ENCODE measurements around the gene REEP5. TPM values are rescaled to one million over a fixed set of nuclear protein-coding genes. Genes with fewer than 3 reads are reported as not detected.

The REEP5 gene
- total RNA-seq: 38.2 and 43.1 TPM in 2 replicates

DNA sequence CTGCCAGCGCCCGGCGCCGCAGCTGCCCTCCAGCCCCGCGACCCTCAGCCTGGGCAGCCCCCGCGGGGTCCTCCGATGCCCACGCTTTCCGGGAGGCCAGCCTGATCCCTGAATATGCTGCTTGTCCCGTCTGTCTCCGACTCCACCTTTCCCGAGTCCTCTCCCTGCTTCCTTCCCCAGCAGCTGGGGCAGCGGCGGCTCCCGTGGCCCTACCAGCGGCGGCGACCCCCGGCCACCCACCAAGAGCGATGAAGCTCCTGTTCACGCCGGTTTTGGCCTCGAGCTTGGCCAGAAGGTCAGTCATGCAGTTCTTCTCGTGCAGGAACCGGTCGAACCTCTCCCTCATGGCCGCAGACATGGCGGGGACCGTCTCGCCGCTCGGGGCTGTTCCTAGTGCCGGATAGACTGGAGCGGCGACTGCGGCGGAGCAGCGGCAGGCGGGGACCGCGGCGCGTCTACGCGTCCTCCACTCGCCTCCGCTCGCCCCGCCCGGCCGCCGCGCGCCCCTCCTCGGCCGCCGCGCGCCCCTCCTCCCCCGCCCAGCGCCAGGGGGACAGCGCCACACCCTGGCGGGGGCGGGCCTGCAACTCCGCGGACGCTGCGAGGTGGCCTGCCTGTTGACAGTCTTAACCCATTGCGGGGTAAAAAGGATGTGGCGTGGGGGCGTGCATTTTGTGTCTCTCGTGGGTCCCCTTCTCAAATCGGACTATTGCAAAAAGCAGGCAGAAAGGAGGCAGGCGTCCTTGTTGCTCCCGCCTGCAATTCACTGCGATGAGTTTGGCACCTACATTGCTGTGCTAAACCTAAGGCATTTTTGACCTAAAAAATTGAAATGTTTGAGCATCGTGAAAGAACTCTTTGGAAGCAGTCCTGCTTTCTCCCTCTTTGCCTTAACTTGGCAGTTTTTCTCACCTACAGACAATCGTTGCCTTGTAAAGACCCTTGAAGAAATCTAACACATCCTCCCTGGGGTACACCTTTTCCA lies at the start of gene REEP5:
TSS of gene REEP5 (minus strand) at position 395 of the 985 bp plus-strand sequence. CDS start at position 358, 37 bp downstream.

DNA sequence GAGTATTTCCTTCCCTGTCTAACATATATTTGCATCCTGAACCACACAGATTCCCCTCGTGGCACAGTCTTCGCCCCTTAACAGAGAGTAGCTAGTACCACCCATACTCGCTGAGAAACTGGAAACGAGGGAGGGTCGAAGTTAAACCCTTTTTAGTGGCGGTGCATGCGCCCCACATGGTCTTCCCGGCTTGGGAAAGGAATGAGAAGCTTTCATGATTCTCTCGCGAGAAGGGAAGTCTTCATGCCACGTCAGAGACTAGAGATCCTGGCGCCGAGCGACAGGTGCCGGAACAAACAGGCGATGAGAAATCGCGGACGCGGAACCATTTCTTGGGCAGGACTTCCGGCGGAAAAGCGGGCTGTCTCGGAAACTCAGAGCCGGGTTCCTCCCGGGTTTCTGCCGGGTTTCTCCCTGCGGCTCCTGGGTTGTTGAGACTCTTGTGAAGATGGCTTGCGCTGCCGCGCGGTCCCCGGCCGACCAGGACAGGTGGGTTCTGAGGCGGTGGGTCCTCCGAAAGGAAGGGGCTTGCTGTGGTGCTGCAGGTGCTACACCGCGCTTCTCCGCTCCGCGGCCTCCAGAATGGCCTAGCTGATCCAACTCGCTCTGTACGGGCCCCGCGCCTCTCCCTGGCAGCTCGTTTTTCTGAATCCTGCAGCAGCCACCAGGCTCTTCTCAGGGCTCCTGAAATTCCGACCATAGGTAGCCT lies 60.9 kb downstream of the REEP5 start, which contains the start of gene SRP19:
TSS of gene SRP19 (plus strand) at position 359 of the 709 bp plus-strand sequence. CDS start at position 449, 90 bp downstream.

Other genes with a start within 250 kb of the REEP5 start
- gene APC, start 184.3 kb downstream of the REEP5 start, total RNA-seq: 15.8 and 22.4 TPM in 2 replicates
- 46.8 and 91.1 TPM in 2 replicates for gene SRP19, start 60.9 kb downstream of the REEP5 start, total RNA-seq
- gene DCP2, start 54.6 kb upstream of the REEP5 start, total RNA-seq: 8.9 and 11.1 TPM in 2 replicates

Data from bronchus fibroblast of lung (primary cell).